B cell (primary cell): ENCODE results near the gene CAPN15.

Experiments used
- EZH2 ChIP-seq: IDR thresholded peaks from 2 replicates; pipeline ENCODE4 v1.6.1; 2012; ENCODE audit warnings: borderline replicate concordance, low read depth, mild to moderate bottlenecking, moderate library complexity, low read length; ENCODE audit not compliant: insufficient read depth, poor library complexity, severe bottlenecking
- TF ChIP-seq, protein P1 (sequence below): fragments of 200-600 bp; IDR thresholded peaks from one replicate; pipeline ENCODE4 v1.8.0; 2022; ENCODE audit warnings: antibody characterized with exemption, mild to moderate bottlenecking

DNA sequence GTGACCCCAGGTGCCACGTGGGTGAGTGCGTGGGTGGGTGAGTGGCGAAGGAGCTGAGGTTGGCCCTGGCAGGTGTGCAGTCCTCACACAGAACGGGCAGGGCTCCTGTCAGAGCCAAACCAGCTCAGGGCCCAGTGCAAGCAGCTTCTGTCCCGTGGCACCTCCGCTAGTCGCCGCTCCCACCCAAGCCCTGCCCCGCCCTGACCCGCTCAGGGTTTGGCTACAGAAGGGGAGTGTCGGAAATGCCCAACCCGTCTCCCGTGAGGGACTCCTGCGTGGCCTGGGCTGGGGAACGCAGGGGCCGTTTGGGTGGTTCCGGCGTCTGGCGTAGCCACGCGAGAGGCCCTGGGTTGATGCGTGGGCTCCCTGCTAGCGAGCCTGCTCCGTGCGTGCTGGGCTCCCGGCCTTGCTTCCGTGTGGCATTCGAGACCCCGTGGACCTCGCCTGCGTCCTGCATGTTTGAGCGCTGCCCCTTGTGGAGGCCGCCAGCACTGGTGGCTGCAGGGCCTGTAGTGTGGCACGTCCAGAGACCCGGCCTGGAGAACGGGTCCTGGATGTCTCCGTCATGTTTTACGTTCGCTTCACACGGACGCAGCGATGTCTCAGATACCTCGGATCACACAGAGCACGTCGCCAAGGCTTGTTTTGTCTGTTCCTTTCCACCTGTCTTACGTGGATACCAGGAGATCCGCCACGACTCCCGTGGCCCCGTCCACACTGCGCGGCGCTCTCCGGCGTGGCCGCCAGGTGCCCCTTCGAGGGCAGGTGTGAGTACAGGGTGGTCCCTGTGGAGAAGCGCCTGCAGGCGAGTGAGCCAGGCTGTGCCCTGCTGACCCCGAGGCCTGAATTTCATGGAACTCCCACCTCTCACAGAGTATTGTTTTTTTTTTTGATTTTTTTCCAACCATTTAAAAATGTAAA, 10.2 kb downstream of the CAPN15 start:
- TF ChIP-seq, protein P1, sequence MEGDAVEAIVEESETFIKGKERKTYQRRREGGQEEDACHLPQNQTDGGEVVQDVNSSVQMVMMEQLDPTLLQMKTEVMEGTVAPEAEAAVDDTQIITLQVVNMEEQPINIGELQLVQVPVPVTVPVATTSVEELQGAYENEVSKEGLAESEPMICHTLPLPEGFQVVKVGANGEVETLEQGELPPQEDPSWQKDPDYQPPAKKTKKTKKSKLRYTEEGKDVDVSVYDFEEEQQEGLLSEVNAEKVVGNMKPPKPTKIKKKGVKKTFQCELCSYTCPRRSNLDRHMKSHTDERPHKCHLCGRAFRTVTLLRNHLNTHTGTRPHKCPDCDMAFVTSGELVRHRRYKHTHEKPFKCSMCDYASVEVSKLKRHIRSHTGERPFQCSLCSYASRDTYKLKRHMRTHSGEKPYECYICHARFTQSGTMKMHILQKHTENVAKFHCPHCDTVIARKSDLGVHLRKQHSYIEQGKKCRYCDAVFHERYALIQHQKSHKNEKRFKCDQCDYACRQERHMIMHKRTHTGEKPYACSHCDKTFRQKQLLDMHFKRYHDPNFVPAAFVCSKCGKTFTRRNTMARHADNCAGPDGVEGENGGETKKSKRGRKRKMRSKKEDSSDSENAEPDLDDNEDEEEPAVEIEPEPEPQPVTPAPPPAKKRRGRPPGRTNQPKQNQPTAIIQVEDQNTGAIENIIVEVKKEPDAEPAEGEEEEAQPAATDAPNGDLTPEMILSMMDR = no peak
- TF ChIP-seq EZH2 = no peak
